Measurements from ENCODE around the gene PCED1B.

Gene PCED1B

GRCh38 chr12:47120736-47121135 is 41.3 kb downstream of the PCED1B start:
- DNase-seq (ENCODE audit: low spot score): no peak

GRCh38 chr12:47121146-47121545 is 41.7 kb downstream of the PCED1B start:
- DNase-seq (ENCODE audit: low spot score): no peak

DNA sequence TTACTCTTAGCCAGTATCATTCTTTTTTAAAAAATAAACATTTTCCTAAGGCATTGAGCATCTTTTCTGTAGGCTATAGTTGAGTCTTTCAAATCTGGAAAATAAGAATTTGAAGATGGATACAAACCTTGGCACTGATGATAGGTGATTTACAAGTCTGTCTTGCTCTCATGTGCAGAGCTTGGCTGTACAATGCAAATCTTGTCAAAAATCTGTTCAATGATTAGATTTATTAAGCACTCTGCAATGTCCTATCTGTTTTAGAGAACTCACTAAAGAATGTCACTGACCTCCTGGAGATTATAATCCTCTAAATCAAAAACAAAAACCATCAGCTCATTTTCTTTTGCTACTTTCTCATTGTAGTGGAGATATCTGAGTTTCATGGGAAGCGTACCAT is 43.2 kb downstream of the PCED1B start:
- no peak for DNase-seq (ENCODE audit: low spot score)

DNA sequence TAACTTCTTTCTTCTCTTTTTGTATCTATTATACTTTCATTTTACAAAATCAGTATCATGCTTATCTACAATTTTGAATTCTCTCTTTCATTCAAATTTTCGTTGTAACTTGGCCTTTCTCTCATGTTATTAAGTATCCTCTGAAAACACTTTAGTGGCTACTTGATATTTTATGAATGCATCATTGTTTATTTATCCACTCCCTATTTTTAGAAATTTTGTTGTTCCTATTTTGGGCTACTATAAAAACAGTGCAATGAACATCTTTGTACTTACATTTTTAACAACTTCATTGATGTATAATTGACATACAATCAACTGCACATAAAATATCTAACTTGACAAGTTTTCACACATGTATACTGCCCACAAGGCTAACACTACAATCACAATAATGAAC is 44.3 kb downstream of the PCED1B start:
- DNase-seq (ENCODE audit: low spot score): no peak

- DNase-seq (ENCODE audit: low spot score): no peak
Measured at GRCh38 chr12:47124451-47124850, 45.0 kb downstream of the PCED1B start.

GRCh38 chr12:47126246-47126645 is 46.8 kb downstream of the PCED1B start:
- DNase-seq (ENCODE audit: low spot score): no peak

DNA sequence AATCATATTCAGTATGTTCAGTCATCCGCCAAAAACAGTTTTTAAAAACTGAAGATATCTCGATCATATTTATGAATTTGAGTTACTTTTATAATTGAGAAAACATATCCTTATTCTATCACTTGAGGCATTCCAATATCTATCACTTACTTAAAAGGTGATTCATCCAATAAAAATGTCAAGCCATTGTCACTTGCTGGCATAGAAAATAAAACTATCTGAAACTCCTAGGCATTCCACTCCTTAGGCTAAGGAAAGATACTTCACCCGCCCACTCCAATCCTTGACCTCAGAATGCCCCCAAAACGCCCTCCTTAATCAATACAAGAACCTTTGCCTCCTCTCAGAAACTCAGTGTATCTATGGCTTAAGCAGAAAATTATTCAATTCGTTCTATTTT is 51.6 kb downstream of the PCED1B start:
- no peak for DNase-seq (ENCODE audit: low spot score)

DNA sequence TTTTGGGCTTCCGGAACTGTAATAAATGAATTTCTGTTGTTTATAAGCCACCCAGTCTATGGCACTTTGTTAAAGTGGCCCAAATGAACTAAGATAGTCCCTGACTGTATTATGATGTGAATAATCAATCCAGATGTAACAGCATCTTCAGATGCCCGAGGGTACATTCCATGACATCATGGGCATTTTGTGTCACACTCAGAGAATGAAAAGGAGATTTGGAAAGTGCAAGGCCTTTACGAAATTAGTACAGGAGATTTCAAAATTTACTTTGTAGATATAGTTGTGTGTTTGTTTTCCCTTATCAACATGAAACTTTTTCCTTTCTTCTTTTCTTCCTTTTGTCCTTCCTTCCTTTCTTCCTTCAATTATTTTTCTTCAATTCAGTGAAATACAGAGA is 54.6 kb downstream of the PCED1B start:
- no peak for DNase-seq (ENCODE audit: low spot score)

DNA sequence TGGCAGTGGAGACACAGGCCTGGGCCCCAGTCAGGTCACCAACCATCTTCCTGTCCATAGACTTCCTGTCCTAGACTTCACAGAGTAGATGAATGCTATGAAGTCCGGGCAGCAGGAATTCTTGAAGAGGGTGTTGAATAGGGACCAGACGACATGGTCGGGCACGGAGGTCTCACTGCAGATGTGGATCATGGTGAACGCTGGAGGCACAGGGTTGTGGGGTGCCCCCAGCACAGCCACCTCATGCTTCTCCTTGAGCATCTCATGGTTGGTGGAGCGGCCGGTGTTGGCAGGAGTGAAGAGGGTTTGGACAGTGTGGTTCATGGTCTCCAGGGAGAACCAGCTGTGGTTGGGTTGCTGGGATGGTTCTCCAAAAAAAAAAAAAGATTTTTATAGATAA is 56.2 kb downstream of the PCED1B start:
- DNase-seq (ENCODE audit: low spot score): no peak

- peak; percentile 23 for DNase-seq (ENCODE audit: low spot score)
Measured at GRCh38 chr12:47139000-47139681, 59.7 kb downstream of the PCED1B start.

- no peak for DNase-seq (ENCODE audit: low spot score)
Measured at GRCh38 chr12:47141459-47141858, 62.0 kb downstream of the PCED1B start.

DNA sequence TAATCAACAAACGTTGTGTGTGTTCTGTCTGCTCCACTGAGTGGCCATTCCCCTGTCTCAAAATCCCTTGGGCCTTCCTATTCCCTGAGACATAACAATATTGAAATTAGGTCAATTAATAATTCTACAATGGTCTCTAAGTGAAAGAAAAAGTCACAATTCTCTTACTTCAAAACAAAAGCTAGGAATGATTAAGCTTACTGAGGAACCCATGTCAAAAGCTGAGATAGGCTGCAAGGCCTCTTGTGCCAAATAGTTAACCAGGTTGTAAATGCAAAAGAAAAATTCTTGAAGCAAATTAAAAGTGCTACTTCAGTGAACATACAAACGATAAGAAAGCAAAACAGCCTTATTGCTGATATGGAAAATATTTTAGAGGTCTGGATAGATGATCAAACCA is 65.3 kb downstream of the PCED1B start:
- DNase-seq (ENCODE audit: low spot score): no peak

GRCh38 chr12:47145188-47145587 is 65.8 kb downstream of the PCED1B start:
- DNase-seq (ENCODE audit: low spot score): no peak

- DNase-seq (ENCODE audit: low spot score): no peak
Measured at GRCh38 chr12:47147739-47148138, 68.3 kb downstream of the PCED1B start.

DNA sequence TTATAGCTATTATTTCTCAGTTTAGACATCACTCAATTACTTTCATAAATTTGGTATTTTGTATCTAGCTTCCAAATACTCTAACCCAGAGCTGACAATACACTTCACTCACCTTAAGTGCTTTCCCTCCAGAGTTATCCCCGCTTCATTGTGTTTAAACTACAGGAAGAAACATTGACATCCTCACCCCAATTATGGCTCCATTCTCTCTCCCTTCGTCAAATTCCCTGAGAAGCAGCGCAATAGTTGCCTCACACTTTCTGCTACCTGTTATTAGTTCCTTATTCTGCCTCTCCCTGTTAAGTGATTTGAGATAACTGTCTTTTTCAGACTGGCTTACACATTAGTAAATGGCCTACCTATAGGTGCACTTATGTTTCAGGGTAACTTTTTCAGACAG is 69.7 kb downstream of the PCED1B start:
- no peak for DNase-seq (ENCODE audit: low spot score)

GRCh38 chr12:47152095-47152494 is 72.7 kb downstream of the PCED1B start:
- DNase-seq (ENCODE audit: low spot score): no peak

DNA sequence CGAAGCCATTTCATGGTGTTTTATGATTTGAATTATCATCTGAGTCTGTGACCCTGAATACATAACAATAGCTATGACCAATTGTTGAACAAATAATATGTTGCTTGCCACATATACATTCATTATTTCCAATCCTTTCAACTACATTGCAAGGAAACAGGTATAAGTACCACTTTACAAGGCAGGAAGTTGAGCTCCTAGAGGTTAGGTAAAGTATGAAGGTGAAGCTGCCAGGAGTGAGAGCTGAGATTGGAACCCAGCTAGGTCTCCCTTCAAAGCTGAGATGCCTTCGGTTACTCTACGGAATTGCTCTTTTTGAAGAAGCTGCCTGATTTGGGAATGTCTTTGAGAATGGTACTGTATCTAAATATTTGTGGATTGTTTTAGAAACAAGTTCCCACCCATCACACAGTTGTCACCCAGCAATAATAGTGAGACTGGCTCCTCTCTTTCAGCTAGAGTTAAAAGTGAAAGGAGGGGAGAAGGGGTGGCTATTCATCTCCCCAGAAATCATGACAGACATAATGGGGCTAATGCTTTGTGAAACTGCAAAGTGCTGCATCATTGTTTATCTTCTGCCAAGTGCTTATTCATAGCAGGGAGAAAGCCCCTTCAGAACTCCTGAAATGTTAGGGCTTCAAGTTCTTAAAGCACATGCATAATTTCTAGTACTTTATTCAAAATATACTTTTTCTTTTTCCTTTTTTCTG is 76.2 kb downstream of the PCED1B start:
- peak; percentile 11 for DNase-seq (ENCODE audit: low spot score)

- DNase-seq (ENCODE audit: low spot score): peak; percentile 36
Measured at GRCh38 chr12:47156167-47156736, 76.8 kb downstream of the PCED1B start.

GRCh38 chr12:47158792-47159191 is 79.4 kb downstream of the PCED1B start:
- no peak for DNase-seq (ENCODE audit: low spot score)

DNA sequence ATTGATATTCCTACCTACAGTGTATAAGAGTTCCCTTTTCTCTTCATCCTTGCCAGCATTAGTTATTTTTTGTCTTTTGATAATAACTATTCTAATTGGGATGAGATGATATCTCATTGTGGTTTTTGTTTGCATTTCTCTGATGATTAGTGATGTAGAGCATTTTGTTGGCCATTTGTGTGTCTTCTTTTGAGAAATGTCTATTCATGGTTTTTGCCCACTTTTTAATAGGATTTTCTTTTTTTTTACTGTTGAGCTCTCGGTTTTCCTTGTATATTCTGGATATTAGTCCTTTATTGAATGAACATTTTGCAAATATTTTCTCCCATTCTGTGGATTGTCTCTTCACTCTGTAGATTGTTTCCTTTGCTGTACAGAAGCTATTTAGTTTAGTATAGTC is 79.9 kb downstream of the PCED1B start:
- DNase-seq (ENCODE audit: low spot score): no peak

DNA sequence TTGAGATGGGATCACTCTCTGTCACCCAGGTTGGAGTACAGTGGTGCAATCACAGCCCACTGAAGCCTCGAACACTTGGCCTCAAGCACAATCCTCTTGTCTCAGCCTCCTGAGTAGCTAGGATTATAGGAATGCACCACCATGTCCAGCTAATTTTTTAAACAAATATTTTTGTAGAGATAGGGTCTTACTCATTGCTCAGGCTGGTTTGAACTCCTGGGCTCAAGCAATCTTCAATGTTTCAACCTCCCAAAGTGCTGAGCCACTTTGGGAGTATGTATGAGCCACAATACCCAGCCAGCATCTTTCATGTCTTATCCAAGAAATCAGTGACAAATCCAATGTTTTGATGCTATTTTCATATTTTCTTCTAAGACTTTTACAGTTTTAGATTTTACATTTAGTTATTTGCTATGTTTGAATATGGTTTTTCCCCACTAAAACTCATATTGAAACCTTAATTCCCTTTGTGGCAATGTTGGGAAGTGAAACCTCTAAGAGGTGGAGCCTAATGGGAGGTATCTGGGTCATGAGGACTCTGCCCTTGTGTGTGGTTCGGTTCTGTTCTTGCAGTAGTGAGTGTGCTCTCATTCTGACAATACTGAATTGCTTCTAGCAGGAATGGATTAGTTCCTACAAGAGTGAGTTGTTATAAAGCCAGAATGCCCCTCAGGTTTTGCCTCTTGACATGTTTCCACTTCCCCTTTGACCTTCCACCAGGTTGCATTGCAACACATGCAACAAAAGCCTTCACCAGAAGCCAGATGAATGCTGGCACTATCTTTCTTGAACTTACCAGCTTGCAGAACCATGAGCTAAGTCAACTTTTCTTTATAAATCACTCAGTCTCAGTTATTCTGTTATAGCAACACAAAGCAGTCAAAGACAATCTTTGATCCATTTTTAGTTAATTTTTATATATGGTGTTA is 81.2 kb downstream of the PCED1B start:
- DNase-seq (ENCODE audit: low spot score): no peak

DNA sequence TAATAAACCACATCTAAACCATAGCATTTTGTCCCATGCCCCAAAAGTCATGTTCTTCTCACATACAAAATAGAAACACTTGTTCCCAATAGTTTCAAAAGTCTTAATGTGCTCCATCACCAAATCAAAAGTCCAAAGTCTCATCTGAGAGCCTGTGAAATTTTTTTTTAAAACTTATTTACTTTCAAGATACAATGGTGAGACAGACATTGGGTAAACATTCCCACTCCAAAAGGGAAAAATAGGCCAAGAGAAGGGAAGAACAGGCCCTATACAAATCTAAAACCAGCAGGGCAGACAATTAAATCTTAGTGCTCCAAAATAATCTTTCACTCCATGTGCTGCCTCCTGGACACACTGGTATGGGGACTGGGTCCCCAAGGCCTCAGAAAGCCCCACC is 84.7 kb downstream of the PCED1B start:
- no peak for DNase-seq (ENCODE audit: low spot score)

Measured in Ammon's horn (tissue), 1 donor.